ENCODE data around the gene FITM1.

The FITM1 gene, protein sequence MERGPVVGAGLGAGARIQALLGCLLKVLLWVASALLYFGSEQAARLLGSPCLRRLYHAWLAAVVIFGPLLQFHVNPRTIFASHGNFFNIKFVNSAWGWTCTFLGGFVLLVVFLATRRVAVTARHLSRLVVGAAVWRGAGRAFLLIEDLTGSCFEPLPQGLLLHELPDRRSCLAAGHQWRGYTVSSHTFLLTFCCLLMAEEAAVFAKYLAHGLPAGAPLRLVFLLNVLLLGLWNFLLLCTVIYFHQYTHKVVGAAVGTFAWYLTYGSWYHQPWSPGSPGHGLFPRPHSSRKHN

DNA sequence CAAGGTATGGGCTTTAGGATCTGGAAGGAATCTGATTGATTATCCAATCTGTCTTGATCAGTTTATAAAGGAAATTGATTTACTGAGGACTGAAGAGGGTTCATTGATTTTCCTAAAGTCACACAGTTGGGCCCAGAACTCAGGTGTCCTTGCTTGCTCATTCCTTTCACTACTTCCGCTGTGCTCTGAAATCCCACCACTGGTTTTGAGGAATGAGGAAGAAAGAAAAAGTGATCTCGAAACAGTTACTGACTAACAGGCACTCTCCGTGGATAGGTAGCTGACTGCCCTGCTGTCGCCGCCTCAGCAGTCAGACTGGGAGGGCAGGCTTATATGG is at the start of gene FITM1:
TSS of gene FITM1 (plus strand) at position 280 of the 337 bp plus-strand sequence. CDS start 905 bp downstream, outside the sequence.
- no peak for DNase-seq

DNA sequence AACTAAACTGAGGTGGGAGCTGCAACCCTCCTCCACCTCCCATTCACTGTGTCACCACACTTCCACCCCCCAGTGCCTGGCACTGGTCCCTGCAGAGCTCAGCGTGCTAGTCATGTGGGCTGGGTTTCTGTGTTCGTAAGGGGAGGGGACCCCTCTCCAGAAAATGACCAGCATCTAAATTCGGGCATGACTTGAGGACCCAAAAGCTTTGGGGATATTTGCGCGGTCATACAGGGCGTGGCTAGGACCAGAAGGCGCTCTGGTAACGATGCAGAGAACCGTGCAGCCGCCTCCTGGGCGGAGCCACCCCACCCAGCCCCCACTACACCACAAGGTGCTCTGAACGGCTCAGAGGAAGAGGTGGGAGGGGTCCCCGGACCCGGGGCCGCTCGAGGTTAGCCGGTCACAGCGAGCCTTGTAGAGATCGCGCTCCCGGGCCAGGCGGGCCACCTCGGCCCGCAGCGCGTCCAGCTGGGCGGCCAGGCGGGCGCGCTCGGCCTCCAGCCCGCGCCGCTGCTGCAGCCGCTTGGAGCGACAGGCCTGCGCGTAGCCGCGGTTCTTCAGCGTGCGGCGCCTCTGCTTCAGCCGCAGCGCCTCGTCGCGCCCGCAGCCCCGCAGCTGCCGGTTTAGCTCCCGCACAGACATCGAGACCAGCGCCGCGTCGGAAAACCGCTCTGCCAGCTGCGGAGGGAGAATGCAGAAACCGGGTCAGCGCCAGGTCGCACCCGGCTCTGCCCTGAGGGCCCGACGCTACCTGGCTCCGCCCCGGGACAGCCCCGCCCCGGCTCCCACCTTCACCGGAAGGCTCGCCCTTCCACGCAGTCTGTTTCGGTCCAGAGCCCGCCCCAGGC is 49.3 kb upstream of the FITM1 start:
- peak; percentile 89 for DNase-seq

DNA sequence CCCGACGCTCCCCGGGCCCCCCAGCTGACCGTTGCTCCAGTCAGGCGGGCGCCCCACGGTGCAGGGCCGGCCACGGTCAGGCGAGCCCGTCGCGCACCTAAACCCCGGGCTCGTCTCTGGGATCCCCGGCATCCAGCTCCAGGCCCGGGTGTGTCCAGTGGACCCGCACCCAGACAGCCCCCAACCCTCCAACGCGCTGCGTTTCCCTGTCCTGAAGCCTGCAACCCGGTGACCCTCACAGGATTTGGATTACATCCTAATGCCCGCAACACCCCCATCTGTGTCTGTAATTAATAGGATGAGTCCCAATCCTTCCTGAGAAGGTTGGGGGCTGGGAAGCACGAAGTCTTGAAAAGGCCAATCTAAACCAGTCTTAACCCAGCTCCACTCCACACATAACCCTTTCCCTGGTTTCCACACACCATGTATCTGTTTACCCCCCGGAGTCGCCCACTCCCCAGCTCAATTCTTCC is 48.7 kb upstream of the FITM1 start:
- DNase-seq = no peak

DNA sequence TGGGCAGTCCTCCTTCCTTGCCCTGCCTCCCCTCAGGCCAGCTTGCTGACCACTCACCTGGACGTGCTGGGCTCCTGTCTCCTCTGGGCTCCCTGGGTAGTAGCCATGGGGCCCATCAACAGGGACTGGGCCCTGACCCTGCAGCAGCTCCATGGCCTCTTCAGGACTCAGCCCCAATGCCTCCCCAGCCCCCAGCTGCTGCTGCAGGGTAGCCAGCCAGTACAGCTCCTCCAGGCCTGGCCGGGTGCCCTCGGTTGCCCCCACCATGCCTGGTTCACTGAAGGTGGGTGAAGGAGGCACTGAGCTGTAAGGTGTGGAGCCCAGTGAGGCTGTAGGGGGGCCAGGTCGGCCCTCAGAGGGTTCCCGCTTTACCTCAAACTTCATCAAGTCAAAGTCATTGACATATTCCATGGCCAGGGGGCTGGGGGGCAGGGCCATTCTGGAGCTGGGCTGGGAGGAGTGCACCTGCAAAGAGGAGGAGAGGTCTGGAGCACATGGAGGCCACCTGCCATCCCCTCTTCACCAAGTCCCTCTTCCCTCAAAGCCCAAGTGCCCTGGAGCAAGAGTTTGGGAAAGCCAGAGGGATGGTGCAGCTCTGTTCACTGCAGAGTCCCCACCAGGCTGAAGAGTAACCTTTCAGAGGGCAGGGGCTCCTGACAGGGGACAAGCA is 47.9 kb upstream of the FITM1 start:
- no peak for DNase-seq

DNA sequence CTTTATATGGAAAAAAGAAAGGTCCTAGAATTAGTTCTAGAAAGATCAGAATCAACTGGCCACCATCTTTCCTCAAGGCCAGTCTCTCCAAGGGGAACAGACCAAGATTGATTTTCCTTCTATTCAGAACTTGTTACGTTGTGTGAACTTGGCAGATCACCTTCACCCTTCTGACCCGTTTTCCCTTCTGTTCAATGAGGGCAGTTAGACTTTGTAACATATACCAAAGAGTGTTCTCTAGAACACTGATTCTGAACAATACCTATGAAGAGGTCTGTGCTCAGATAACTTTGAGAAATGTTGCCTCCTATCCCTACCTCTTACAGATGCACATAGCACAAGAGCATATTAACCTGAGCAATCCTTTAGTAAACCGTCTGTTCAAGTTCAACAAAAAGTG is 47.0 kb upstream of the FITM1 start:
- DNase-seq = no peak

DNA sequence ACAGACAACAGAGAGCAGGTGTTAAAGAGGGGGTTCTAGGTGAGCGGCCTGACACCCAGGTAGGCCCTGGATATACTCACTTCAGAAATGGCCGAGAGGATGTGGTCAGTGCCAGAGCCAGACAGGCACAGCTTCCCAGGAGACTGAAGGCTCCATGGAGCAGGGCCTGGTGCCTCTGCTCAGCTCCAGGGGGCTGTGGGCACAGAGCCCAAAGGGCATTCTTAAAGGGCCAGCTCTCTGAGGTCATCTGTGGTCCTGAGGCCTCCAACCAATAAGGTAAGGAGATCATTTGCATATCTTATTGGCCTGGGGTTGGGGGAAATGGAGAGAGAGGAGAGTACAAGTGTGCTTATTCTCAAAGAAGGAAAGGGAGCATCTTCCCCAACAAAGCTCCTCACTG is 46.0 kb upstream of the FITM1 start:
- no peak for DNase-seq

DNA sequence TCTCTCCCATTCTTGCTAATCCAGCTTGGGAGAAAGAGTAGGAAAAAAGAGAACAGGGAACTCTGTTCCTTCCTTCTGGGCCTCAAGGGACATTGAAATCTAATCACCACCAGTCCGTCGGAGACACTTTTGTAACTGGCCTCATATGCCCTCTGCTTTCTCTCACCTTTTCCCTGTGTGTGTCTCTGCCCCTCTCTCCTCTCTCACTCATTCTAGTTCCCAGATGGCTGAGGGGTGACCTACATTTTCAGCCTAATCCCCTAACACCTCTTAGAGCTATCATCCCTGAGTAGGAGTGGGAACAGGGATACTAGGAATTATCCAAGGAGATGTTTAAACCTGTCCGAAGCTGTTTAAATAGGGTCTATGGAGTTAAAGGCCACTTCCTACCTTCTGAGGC is 45.2 kb upstream of the FITM1 start:
- DNase-seq = no peak

DNA sequence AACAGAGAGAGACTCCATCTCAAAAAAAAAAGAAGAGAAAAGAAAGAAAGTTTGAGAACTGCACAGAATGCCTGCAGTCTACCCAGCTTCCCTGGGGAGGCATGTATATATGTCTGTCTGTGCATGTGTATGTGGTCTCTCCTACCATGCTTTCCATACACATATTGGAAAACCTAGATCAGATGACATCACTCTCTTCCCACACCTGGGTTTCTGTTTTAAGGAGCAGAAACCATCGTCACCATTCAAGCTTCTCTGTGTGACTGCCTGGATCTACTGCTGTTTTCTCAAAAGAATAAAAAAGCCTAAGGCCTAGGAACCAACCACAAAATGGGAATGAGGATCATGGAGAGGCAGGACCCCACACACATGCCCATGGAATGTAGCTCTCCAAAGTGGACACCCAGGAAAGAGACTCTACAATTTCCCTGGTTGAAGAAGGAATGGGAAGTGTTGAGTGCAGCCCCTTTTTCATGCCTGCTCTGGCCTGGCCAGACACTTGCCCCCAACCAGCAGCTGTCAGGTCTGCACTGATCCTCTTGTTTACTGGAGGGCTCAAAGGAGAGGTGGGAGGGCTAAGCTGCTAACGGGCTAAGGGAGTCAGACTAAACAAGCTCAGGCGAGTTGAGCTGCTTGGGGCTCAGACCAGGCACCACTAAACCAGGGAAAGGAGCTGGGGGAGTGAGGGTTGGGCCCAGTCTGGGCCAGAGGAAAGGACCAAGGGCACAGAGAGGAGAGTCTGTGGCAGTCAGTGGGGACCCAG is 44.1 kb upstream of the FITM1 start:
- no peak for DNase-seq

DNA sequence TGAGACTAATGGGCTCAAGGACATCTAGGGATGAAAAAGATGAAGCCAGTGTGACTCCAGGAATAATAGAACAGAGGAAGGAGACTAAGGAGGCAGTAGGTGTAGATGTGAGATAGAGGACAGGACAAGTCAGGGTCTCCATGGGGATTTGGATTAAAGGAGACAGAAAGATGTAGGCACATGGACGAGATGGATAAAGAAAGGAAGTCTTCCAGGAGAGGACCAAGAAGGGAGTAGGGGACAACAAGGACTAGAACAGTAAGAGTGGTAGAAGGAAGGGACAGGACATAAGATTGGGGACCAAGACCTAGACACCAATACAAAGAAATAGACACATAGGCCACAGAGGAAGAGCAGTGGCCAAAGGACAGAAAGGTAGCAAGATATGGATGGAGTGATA is 43.5 kb upstream of the FITM1 start:
- DNase-seq = no peak

DNA sequence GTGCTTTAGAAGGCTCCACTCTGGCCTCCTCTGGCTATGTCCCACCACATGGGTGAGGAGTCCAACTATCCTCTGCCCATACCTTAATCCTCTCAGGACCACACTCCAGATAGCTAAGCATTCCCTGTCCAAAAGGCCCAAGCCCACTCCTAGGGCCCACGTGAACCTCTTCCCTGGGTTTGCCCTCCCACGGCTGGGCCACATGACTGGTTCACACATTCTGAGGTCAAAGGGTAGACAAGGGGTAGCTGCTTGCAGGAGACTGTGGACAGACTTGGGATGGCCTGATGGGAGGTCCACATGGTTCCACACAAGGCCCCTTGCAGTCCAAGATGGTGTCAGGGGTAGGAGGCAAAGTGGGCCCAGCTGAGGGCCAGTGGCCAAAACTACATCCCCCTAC is 42.4 kb upstream of the FITM1 start:
- DNase-seq = no peak

DNA sequence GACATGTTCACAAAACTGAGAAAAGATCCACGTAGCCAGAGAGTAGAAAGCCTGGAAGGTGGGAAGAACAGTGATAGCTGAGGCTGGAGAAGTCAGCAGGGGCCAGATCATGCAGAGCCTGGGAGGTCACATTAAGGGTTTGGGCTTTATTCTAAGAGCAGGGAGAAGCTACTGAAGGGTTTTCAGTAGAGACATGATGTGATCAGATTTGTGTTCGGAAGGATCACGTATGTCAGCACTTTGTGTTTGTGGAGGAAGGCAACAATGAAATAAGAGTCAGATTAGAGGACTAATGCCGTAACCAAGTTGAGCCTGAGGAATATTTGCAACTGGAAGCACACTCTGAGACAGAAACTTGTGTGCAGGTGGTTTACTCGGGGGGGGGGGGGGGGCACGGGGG is 40.6 kb upstream of the FITM1 start:
- DNase-seq = no peak

DNA sequence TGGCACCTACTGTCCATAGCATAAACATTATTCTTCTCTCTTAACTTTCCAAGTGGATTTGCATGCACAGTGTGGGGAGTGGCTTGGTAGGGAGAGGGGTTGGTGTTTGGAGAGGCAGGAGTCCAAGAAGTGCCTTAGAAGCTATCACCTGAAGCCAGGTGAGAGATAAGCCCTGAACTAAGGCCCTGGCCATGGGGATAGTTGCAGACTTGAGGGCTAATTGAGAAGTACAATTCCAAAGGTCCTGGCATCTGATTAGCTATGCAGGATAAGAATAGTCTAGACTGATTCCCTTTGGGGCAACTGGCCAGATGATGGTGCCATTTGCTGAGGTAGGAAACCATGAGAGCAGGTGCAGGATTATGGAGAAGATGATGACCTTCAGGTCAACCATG is 38.4 kb upstream of the FITM1 start:
- DNase-seq = no peak

DNA sequence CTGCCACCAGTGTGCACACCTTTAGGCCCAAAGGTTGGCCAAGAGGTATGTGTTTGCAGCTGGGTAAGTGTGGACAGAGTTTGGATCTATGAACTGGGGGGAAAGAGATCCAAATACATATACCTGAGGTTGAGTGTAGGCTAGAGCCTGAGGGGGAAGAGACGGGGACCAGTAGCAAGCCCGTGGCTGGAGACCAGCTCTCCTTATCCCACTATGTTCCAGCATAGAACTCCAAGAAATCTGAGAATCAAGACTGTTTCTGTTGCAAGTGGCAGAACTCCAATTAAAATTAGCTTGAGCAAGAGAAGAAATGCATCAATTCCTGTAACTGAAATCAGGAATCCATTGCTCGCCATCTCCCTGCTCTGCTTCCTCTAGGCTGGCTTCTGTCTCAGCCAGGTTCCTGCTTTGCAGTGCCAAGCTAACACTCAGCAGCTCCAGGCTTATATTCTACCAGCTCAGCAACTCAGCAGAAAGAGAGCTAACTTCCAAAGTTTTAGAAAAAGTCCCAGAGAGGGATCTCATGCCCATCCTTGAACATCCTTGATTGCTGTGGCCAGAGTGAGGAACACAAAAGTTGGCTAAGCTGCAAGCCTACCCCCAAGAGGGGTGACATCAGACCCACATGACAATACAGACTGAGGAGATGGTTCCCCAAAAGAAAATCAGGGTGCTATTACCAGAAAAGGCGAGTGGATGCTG is 37.8 kb upstream of the FITM1 start:
- DNase-seq = no peak

DNA sequence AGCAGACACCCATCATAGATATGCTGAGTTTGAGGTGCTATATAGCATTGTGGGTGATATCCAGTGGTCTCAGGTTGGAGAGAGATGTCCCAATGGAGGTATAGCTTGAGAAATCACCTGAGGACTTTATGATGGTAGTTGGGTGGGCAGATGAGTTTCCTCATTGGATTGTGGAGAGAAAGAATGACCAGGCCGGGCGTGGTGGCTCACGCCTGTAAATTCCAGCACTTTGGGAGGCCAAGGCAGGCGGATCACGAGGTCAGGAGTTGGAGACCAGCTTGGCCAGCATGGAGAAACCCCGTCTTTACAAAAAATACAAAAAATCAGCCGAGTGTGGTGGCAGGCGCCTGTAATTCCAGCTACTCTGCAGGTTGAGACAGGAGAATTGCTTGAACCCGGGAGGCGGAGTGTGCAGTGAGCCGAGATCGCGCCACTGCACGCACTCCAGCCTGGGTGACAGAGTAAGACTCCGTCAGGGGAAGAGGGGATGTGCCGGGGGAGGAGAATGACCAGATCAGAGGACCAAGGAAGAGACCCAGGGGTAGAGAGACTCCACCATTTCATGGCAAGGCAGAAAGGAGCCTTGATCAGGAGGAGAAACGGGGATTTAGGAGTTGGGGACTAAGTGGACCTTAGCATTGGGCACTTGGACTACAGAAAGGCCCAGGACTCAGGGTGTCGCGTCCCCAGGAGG is 37.1 kb upstream of the FITM1 start:
- no peak for DNase-seq

DNA sequence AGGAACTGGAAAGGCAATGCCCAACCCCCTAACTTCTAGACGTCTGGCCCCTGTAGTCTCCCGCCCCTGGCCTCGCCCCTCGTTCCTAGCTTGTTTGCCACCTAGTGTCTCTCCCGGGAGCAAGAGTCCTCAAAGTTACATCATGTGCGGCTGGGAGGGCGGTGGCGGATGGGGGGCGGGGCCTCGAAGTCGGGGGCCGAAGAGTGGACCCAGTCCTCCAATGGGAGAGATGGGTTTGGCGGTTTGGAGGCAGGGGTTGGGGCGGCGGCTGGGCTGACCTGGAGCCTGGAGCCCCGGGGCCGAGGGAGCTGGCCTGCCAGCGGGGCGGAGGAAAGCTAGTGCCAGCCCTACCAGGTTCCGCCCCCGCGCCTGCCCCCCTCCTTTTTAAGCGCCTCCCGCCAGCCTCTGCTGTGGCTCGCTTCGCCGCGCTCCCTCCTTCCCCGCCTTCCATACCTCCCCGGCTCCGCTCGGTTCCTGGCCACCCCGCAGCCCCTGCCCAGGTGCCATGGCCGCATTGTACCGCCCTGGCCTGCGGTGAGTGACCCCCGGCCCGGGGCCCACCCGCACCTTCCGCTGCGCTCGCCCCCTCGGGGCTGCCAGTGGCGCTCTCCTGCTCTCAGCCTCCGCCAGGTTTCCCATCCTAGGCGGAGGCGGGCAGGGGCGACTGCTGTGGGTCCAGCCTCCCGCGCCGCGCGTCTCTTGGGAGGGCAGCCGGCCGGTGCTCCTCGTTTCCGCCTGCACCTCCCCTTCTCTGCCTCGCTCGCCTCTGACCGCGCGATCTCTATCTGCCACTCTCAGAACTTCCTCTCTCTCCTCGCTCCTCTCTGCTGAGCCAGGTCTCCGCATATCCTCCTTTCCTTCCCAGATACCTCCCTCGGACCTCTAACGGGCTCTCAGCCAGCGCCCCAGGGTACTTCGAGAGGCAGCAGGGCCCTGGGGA is 36.3 kb upstream of the FITM1 start, which contains the start of gene PCK2:
TSS of gene PCK2 (plus strand) at position 411 of the 940 bp plus-strand sequence. CDS start at position 506, 95 bp downstream.
- peak; percentile 95 for DNase-seq

DNA sequence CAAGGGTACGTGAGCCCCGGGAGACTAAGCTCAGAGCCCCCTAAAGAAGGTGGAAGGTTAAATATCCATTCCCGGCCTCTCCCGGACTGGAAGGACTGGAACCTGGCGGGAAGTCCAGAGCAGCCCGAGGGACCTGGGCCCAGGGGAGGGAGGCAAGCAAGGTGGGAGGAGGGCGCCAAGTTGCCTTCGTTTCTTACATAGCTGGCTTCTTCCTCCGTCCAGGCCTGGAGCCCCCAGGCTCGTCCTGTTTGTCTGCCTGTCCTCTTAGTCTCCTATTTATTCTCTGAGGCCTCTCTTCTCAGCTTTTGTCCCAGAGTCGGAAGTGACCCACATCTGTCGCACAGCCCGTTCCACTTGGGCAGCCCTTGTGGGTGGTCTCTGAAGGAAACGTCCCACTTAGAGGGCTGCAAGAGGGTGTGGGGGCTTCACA is 35.6 kb upstream of the FITM1 start:
- peak; percentile 76 for DNase-seq

DNA sequence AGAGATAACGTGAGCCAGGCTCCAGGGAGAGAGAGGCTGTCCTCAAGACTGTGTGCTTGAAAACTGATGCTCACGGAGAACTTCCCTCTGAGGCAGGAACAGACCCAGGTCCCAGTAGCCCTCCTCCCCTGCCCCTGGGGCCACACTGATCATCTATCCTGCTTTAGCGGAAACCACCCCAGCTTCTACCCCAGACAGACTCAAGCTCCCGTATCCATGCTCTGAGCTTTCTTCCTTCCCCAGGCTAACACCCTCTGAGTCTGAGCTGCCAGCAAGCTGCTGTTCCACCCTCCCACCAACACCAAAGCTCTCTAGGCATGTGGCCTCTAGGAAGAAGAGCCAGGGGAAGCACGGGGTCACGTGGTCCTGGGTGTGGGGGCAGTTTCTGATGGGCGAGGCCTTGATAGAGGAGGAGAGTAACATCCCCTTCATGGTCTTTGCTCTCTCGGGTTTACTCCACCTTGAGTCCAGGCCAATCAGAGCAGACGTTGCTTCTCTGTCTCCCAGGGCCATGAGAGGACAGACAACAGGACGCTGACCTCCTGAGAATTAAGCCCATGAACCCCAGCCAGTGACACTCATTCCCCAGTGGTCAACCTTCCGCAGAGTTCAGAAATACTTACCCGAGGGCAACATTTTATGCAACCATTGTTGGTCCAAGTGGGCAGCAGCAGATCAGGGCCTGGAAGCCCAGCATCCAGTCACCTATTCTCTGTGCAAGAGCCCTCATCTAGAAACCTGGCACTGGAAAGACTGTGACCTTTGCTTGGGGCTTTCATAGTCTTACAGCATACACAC is 35.0 kb upstream of the FITM1 start:
- peak; percentile 85 for DNase-seq

DNA sequence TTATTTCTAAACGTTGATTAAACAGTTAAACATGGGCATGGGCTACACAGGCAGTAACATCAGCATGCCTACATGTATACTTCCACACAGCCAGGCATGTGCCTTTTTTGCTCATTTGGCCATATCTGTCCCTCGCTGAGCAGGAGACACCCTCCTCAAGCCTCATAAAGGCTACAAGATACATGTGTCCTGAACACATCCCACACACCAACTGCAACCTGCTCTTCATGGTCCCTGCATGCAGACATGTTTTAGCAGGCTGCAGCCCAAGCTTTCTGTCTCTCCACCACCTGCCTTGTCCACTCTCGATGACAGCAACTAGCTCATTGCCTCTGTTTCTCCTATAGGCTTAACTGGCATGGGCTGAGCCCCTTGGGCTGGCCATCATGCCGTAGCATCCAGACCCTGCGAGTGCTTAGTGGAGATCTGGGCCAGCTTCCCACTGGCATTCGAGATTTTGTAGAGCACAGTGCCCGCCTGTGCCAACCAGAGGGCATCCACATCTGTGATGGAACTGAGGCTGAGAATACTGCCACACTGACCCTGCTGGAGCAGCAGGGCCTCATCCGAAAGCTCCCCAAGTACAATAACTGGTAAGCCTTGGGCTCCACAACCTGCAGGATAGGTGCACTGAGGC is 33.8 kb upstream of the FITM1 start:
- DNase-seq = no peak

Data from activated CD8-positive, alpha-beta memory T cell treated with anti-CD3 and anti-CD28 coated beads for 24 hours (primary cell).